ENCODE data around the gene THSD7A.
"Not testable (repeated sequence)": the region's sequence is repeated elsewhere in the genome, so short reads cannot be mapped to it uniquely, and the experiment has no call there.

Gene THSD7A

GRCh38 chr7:11469028-11469745, 362.8 kb downstream of the THSD7A start:
- Mint-ChIP-seq H3K4me1 (no peaks in the 10 kb centered on the region), H3K4me3 (no peak overlapping the region), H3K36me3 (no peaks in the 10 kb centered on the region), H3K9me3 (peaks cover 2% of the 10 kb centered on the region), H3K27me3 (no peaks in the 10 kb centered on the region), H3K27ac (no peak overlapping the region)
- DNase-seq = no peak
- CTCF ChIA-PET = no interaction called here

GRCh38 chr7:11466517-11467105, 365.4 kb downstream of the THSD7A start:
- H3K4me1 Mint-ChIP-seq = no peaks in the 10 kb centered on the region
- peaks cover 2% of the 10 kb centered on the region for H3K9me3 Mint-ChIP-seq
- CTCF ChIA-PET = no interaction called here
- no peak for DNase-seq
- no peaks in the 10 kb centered on the region for H3K36me3 Mint-ChIP-seq
- H3K27me3 Mint-ChIP-seq = no peaks in the 10 kb centered on the region
- no peak overlapping the region for H3K27ac Mint-ChIP-seq
- no peak overlapping the region for H3K4me3 Mint-ChIP-seq

GRCh38 chr7:11464624-11465023, 367.4 kb downstream of the THSD7A start:
- CTCF ChIA-PET = no interaction called here
- no peaks in the 10 kb centered on the region for H3K27me3 Mint-ChIP-seq
- no peaks in the 10 kb centered on the region for H3K4me1 Mint-ChIP-seq
- peaks cover 2% of the 10 kb centered on the region for H3K9me3 Mint-ChIP-seq
- no peak for DNase-seq
- H3K36me3 Mint-ChIP-seq = no peaks in the 10 kb centered on the region
- no peak overlapping the region for H3K27ac Mint-ChIP-seq
- H3K4me3 Mint-ChIP-seq = no peak overlapping the region

- Mint-ChIP-seq H3K36me3 (no peaks in the 10 kb centered on the region), H3K27me3 (no peaks in the 10 kb centered on the region), H3K4me1 (no peaks in the 10 kb centered on the region), H3K4me3 (no peak overlapping the region), H3K27ac (no peak overlapping the region), H3K9me3 (peaks cover 2% of the 10 kb centered on the region)
- no peak for DNase-seq
- CTCF ChIA-PET = no interaction called here
These were observed 370.1 kb downstream of the THSD7A start for GRCh38 chr7:11461946-11462345.

- DNase-seq = no peak
- Mint-ChIP-seq H3K4me3 (no peak overlapping the region), H3K27ac (no peak overlapping the region), H3K36me3 (no peaks in the 10 kb centered on the region), H3K4me1 (no peaks in the 10 kb centered on the region), H3K27me3 (no peaks in the 10 kb centered on the region), H3K9me3 (no peaks in the 10 kb centered on the region)
- CTCF ChIA-PET = interaction anchor here (0.7 kb wide), 1 partner anchor 530 kb away, joined by 4 read pairs; no protein-coding TSS in a partner anchor
These were observed 373.1 kb downstream of the THSD7A start for GRCh38 chr7:11458736-11459483.

- Mint-ChIP-seq H3K27me3 (no peaks in the 10 kb centered on the region), H3K4me1 (no peaks in the 10 kb centered on the region), H3K4me3 (no peak overlapping the region), H3K36me3 (no peaks in the 10 kb centered on the region), H3K9me3 (no peaks in the 10 kb centered on the region), H3K27ac (no peak overlapping the region)
- CTCF ChIA-PET = no interaction called here
- no peak for DNase-seq
These were observed 374.6 kb downstream of the THSD7A start for GRCh38 chr7:11457419-11457818.

- no peaks in the 10 kb centered on the region for H3K36me3 Mint-ChIP-seq
- H3K27ac Mint-ChIP-seq = no peak overlapping the region
- no peak for DNase-seq
- no peaks in the 10 kb centered on the region for H3K27me3 Mint-ChIP-seq
- H3K9me3 Mint-ChIP-seq = no peaks in the 10 kb centered on the region
- no peaks in the 10 kb centered on the region for H3K4me1 Mint-ChIP-seq
- no peak overlapping the region for H3K4me3 Mint-ChIP-seq
- CTCF ChIA-PET = no interaction called here
These were observed 375.4 kb downstream of the THSD7A start for GRCh38 chr7:11456574-11456973.

GRCh38 chr7:11452476-11452875, 379.5 kb downstream of the THSD7A start:
- Mint-ChIP-seq H3K4me3 (no peak overlapping the region), H3K9me3 (no peaks in the 10 kb centered on the region), H3K4me1 (no peaks in the 10 kb centered on the region), H3K27me3 (no peaks in the 10 kb centered on the region), H3K27ac (no peak overlapping the region), H3K36me3 (no peaks in the 10 kb centered on the region)
- DNase-seq = no peak
- CTCF ChIA-PET = no interaction called here

- no peak for DNase-seq
- no peaks in the 10 kb centered on the region for H3K9me3 Mint-ChIP-seq
- no peaks in the 10 kb centered on the region for H3K4me1 Mint-ChIP-seq
- no peaks in the 10 kb centered on the region for H3K27me3 Mint-ChIP-seq
- no peaks in the 10 kb centered on the region for H3K36me3 Mint-ChIP-seq
- no peak overlapping the region for H3K4me3 Mint-ChIP-seq
- H3K27ac Mint-ChIP-seq = no peak overlapping the region
- CTCF ChIA-PET = interaction anchor here (1.2 kb wide), 1 partner anchor 48 kb away, joined by 3 read pairs; no protein-coding TSS in a partner anchor
These were observed 381.7 kb downstream of the THSD7A start for GRCh38 chr7:11450281-11450680.

- Mint-ChIP-seq H3K27ac (no peak overlapping the region), H3K4me1 (no peaks in the 10 kb centered on the region), H3K36me3 (no peaks in the 10 kb centered on the region), H3K9me3 (no peaks in the 10 kb centered on the region), H3K4me3 (no peak overlapping the region), H3K27me3 (no peaks in the 10 kb centered on the region)
- CTCF ChIA-PET = no interaction called here
- no peak for DNase-seq
These were observed 382.7 kb downstream of the THSD7A start for GRCh38 chr7:11449316-11449715.

- no peak overlapping the region for H3K27ac Mint-ChIP-seq
- CTCF ChIA-PET = no interaction called here
- H3K27me3 Mint-ChIP-seq = no peaks in the 10 kb centered on the region
- no peaks in the 10 kb centered on the region for H3K36me3 Mint-ChIP-seq
- H3K4me3 Mint-ChIP-seq = no peak overlapping the region
- no peak for DNase-seq
- H3K9me3 Mint-ChIP-seq = no peaks in the 10 kb centered on the region
- no peaks in the 10 kb centered on the region for H3K4me1 Mint-ChIP-seq
These were observed 383.7 kb downstream of the THSD7A start for GRCh38 chr7:11448323-11448722.

- CTCF ChIA-PET = no interaction called here
- no peaks in the 10 kb centered on the region for H3K27me3 Mint-ChIP-seq
- no peak overlapping the region for H3K4me3 Mint-ChIP-seq
- H3K27ac Mint-ChIP-seq = no peak overlapping the region
- DNase-seq = no peak
- no peaks in the 10 kb centered on the region for H3K9me3 Mint-ChIP-seq
- no peaks in the 10 kb centered on the region for H3K4me1 Mint-ChIP-seq
- H3K36me3 Mint-ChIP-seq = no peaks in the 10 kb centered on the region
These were observed 384.9 kb downstream of the THSD7A start for GRCh38 chr7:11447106-11447505.

GRCh38 chr7:11443934-11444333, 388.1 kb downstream of the THSD7A start:
- H3K4me1 Mint-ChIP-seq, DNase-seq, H3K9me3 Mint-ChIP-seq, H3K27me3 Mint-ChIP-seq, H3K36me3 Mint-ChIP-seq, CTCF ChIA-PET, H3K4me3 Mint-ChIP-seq, H3K27ac Mint-ChIP-seq: not testable (repeated sequence)

GRCh38 chr7:11437994-11438393, 394.0 kb downstream of the THSD7A start:
- no peaks in the 10 kb centered on the region for H3K4me1 Mint-ChIP-seq
- CTCF ChIA-PET = interaction anchor here (0.6 kb wide), 1 partner anchor 752 kb away, joined by 3 read pairs; no protein-coding TSS in a partner anchor
- no peaks in the 10 kb centered on the region for H3K9me3 Mint-ChIP-seq
- no peaks in the 10 kb centered on the region for H3K27me3 Mint-ChIP-seq
- no peak overlapping the region for H3K27ac Mint-ChIP-seq
- no peak overlapping the region for H3K4me3 Mint-ChIP-seq
- no peak for DNase-seq
- H3K36me3 Mint-ChIP-seq = no peaks in the 10 kb centered on the region
